ENCODE data around the gene TPSAB1.

TPSAB1 gene

DNA sequence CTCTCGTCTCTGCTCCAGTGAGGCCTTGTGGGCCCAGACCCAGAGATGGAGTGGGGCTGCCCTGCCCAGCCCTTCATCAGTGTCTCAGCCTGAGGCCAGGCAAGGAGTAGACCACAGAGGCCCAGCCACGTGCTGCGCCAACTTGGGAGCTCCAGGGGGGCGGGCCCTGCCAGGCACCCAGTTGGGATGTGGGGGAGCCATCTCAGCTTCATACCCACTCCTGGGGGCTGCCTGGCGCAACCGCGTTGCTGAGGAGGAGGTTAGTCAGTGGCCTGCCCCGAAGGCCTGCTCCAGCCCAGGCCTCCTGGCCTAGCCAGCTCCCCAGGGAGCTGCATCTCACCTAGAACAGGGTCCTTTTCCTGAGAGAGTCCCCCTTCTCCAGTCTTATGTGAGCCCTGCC, 27.3 kb upstream of the TPSAB1 start:
- Histone ChIP-seq H3K79me2 (ENCODE audit: insufficient read depth, low read length) (no peaks in the 10 kb centered on the region), H3F3A (ENCODE audit: low read depth) (no peaks in the 10 kb centered on the region), H3K9me2 (replicated peaks; ENCODE audit: low read depth, low read length) (no peaks in the 10 kb centered on the region), H4K20me1 (ENCODE audit: insufficient read depth, low read length, poor library complexity, severe bottlenecking) (no peaks in the 10 kb centered on the region), H3K9ac (ENCODE audit: low read depth, low read length, poor library complexity, severe bottlenecking) (no peak overlapping the region), H3K4me3 (ENCODE audit: low read length, poor library complexity, severe bottlenecking) (no peak overlapping the region), H3K27me3 (ENCODE audit: insufficient read depth, low read length, poor library complexity, severe bottlenecking) (no peaks in the 10 kb centered on the region), H3K9me3 (ENCODE audit: insufficient read depth, low read depth, low read length) (no peaks in the 10 kb centered on the region), H3K4me2 (ENCODE audit: low read depth, low read length, poor library complexity, severe bottlenecking) (no peak overlapping the region), H2AFZ (ENCODE audit: low read length) (no peak overlapping the region), H3K4me1 (ENCODE audit: insufficient read depth, low read length, poor library complexity, severe bottlenecking) (no peaks in the 10 kb centered on the region), H3K36me3 (ENCODE audit: insufficient read depth, low read length) (no peaks in the 10 kb centered on the region)
- no peak for TF ChIP-seq EZH2phosphoT487 (IDR thresholded peaks at IDR 0.05; ENCODE audit: borderline replicate concordance)
- TF ChIP-seq, protein P1, sequence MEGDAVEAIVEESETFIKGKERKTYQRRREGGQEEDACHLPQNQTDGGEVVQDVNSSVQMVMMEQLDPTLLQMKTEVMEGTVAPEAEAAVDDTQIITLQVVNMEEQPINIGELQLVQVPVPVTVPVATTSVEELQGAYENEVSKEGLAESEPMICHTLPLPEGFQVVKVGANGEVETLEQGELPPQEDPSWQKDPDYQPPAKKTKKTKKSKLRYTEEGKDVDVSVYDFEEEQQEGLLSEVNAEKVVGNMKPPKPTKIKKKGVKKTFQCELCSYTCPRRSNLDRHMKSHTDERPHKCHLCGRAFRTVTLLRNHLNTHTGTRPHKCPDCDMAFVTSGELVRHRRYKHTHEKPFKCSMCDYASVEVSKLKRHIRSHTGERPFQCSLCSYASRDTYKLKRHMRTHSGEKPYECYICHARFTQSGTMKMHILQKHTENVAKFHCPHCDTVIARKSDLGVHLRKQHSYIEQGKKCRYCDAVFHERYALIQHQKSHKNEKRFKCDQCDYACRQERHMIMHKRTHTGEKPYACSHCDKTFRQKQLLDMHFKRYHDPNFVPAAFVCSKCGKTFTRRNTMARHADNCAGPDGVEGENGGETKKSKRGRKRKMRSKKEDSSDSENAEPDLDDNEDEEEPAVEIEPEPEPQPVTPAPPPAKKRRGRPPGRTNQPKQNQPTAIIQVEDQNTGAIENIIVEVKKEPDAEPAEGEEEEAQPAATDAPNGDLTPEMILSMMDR (conservative IDR thresholded peaks at IDR 0.05; ENCODE audit: low read length) = no peak

DNA sequence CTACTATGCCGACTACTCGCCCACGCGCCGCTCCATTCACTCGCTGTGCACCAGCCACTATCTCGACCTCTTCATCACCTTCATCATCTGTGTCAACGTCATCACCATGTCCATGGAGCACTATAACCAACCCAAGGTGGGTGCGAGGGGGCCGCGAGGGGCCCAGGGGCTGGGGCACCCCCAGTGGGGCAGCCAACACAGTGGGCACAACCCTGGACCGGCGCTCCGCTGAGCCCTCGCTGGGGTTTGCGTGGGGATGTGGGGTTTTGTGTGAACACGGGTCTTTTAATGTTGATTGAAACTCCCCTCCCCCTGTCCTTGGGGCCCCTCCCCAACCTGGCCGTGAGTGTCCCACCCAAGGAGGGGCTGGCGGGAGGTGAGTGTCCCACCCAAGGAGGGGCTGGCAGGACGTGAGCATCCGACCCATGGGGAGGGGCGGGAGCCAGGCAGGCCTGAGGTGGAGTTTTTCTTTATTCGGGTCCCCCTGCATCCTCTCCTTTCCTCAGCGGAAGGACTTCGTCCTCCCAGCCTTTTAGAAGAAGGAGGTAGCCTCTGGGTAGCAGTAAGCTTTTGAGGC, 26.6 kb upstream of the TPSAB1 start:
- no peak overlapping the region for H3K4me2 ChIP-seq (ENCODE audit: low read depth, low read length, poor library complexity, severe bottlenecking)
- H3K4me1 ChIP-seq (ENCODE audit: insufficient read depth, low read length, poor library complexity, severe bottlenecking) = no peaks in the 10 kb centered on the region
- H3K79me2 ChIP-seq (ENCODE audit: insufficient read depth, low read length) = no peaks in the 10 kb centered on the region
- H4K20me1 ChIP-seq (ENCODE audit: insufficient read depth, low read length, poor library complexity, severe bottlenecking) = no peaks in the 10 kb centered on the region
- no peaks in the 10 kb centered on the region for H3K9me2 ChIP-seq (replicated peaks; ENCODE audit: low read depth, low read length)
- H3K4me3 ChIP-seq (ENCODE audit: low read length, poor library complexity, severe bottlenecking) = no peak overlapping the region
- H2AFZ ChIP-seq (ENCODE audit: low read length) = no peak overlapping the region
- H3K9ac ChIP-seq (ENCODE audit: low read depth, low read length, poor library complexity, severe bottlenecking) = no peak overlapping the region
- H3F3A ChIP-seq (ENCODE audit: low read depth) = no peaks in the 10 kb centered on the region
- TF ChIP-seq EZH2phosphoT487 (IDR thresholded peaks at IDR 0.05; ENCODE audit: borderline replicate concordance) = no peak
- TF ChIP-seq, protein P1 (conservative IDR thresholded peaks at IDR 0.05; ENCODE audit: low read length) = no peak
- no peaks in the 10 kb centered on the region for H3K36me3 ChIP-seq (ENCODE audit: insufficient read depth, low read length)
- H3K9me3 ChIP-seq (ENCODE audit: insufficient read depth, low read depth, low read length) = no peaks in the 10 kb centered on the region
- no peaks in the 10 kb centered on the region for H3K27me3 ChIP-seq (ENCODE audit: insufficient read depth, low read length, poor library complexity, severe bottlenecking)

DNA sequence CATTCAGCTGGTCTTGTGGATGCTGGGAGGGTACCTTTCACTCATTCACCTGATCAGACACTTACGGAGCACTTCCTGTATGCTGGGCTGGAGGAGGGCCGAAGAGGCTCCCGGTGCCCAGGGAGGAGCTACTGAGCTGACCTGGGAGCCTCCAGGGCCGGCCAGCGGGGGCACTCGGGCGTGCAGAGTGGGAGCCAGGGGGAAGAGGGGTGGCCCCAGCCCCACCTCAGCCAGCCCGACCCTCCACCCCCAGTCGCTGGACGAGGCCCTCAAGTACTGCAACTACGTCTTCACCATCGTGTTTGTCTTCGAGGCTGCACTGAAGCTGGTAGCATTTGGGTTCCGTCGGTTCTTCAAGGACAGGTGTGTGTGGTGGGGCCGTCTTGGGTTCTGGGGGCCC, 25.8 kb upstream of the TPSAB1 start:
- no peaks in the 10 kb centered on the region for H4K20me1 ChIP-seq (ENCODE audit: insufficient read depth, low read length, poor library complexity, severe bottlenecking)

More for the DNA sequence above, 25.8 kb upstream of the TPSAB1 start:
- Histone ChIP-seq H3K9ac (ENCODE audit: low read depth, low read length, poor library complexity, severe bottlenecking) (no peak overlapping the region), H3K9me3 (ENCODE audit: insufficient read depth, low read depth, low read length) (no peaks in the 10 kb centered on the region), H3F3A (ENCODE audit: low read depth) (no peaks in the 10 kb centered on the region), H3K79me2 (ENCODE audit: insufficient read depth, low read length) (no peaks in the 10 kb centered on the region), H3K36me3 (ENCODE audit: insufficient read depth, low read length) (no peaks in the 10 kb centered on the region), H3K9me2 (replicated peaks; ENCODE audit: low read depth, low read length) (no peaks in the 10 kb centered on the region), H3K27me3 (ENCODE audit: insufficient read depth, low read length, poor library complexity, severe bottlenecking) (no peaks in the 10 kb centered on the region), H3K4me2 (ENCODE audit: low read depth, low read length, poor library complexity, severe bottlenecking) (no peak overlapping the region), H3K4me1 (ENCODE audit: insufficient read depth, low read length, poor library complexity, severe bottlenecking) (no peaks in the 10 kb centered on the region), H2AFZ (ENCODE audit: low read length) (no peak overlapping the region), H3K4me3 (ENCODE audit: low read length, poor library complexity, severe bottlenecking) (no peak overlapping the region)
- TF ChIP-seq, protein P1 (conservative IDR thresholded peaks at IDR 0.05; ENCODE audit: low read length) = no peak
- no peak for TF ChIP-seq EZH2phosphoT487 (IDR thresholded peaks at IDR 0.05; ENCODE audit: borderline replicate concordance)
